SK-N-SH (cell line): ENCODE measurements around the gene KMT5B.

ENCODE experiments used
- CHD2 ChIP-seq: fragments of 150-350 bp; IDR thresholded peaks from 2 replicates; pipeline ENCODE4 v1.6.1; 2018; ENCODE audit warnings: low read length; ENCODE audit not compliant: partially characterized antibody
- ELF1 ChIP-seq: IDR thresholded peaks from 2 replicates; pipeline ENCODE4 v1.4.0; 2012
- EP300 ChIP-seq, 2 experiments: IDR thresholded peaks; 2 replicates each; pipeline versions ENCODE4 v1.4.0 to v1.6.1; 2012; ENCODE audit warnings: borderline replicate concordance in 1 of 2, low read depth in 1 of 2, low read length in 1 of 2
- FOXJ3 ChIP-seq: sonication (generic); formaldehyde crosslinking; IDR thresholded peaks from 2 replicates; pipeline ENCODE4 v1.5.1; 2020; ENCODE audit warnings: mild to moderate bottlenecking, missing genetic modification reagents
- GABPA ChIP-seq: IDR thresholded peaks from 2 replicates; pipeline ENCODE4 v1.4.0; 2012; ENCODE audit warnings: low read depth, mild to moderate bottlenecking
- JUND ChIP-seq: IDR thresholded peaks from 2 replicates; pipeline ENCODE4 v1.4.0; 2012
- POLR2AphosphoS5 ChIP-seq: IDR thresholded peaks from 2 replicates; pipeline ENCODE4 v1.6.1; 2012; ENCODE audit warnings: low read depth, low read length
- REST ChIP-seq: IDR thresholded peaks from 2 replicates; pipeline ENCODE4 v1.6.1; 2012; ENCODE audit warnings: mild to moderate bottlenecking, low read depth, low read length, moderate library complexity
- RFX5 ChIP-seq: IDR thresholded peaks from 2 replicates; pipeline ENCODE4 v1.6.1; 2012; ENCODE audit warnings: mild to moderate bottlenecking, improper control_type of control experiment, low read length
- SIN3A ChIP-seq: IDR thresholded peaks from 2 replicates; pipeline ENCODE4 v1.6.1; 2012; ENCODE audit warnings: low read depth, mild to moderate bottlenecking, low read length, moderate library complexity, borderline replicate concordance
- TAF1 ChIP-seq: IDR thresholded peaks from 2 replicates; pipeline ENCODE4 v1.6.1; 2012; ENCODE audit warnings: low read depth, mild to moderate bottlenecking, low read length, moderate library complexity, borderline replicate concordance
- TF ChIP-seq, protein P1 (sequence below): fragments of 200-600 bp; sonication (generic); IDR thresholded peaks from 2 replicates; pipeline ENCODE4 v1.6.1; 2017; ENCODE audit warnings: antibody characterized with exemption, mild to moderate bottlenecking, moderate library complexity
- TF ChIP-seq, protein P2 (sequence below): IDR thresholded peaks from 2 replicates; pipeline ENCODE4 v1.4.0; 2012; ENCODE audit warnings: low read depth

DNA sequence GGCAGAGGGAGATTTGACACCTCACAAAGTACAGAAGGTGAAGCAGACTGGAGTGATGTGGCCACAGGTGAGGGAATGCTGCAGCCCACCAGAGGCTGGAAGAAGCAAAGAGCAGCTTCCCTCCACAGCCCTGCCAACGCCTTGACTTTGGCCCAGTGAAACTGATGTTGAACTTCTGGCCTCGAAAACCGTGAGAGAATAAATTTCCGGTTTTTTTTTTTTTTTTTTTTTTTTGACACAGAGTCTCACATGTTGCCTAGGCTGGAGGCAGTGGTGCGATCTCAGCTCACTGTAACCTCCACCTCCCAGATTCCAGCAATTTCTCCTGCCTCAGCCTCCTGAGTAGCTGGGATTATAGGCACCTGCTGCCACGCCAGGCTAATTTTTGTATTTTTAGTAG lies 8.7 kb downstream of the KMT5B start:
- TF ChIP-seq GABPA, result no peak
- TF ChIP-seq, protein P1, sequence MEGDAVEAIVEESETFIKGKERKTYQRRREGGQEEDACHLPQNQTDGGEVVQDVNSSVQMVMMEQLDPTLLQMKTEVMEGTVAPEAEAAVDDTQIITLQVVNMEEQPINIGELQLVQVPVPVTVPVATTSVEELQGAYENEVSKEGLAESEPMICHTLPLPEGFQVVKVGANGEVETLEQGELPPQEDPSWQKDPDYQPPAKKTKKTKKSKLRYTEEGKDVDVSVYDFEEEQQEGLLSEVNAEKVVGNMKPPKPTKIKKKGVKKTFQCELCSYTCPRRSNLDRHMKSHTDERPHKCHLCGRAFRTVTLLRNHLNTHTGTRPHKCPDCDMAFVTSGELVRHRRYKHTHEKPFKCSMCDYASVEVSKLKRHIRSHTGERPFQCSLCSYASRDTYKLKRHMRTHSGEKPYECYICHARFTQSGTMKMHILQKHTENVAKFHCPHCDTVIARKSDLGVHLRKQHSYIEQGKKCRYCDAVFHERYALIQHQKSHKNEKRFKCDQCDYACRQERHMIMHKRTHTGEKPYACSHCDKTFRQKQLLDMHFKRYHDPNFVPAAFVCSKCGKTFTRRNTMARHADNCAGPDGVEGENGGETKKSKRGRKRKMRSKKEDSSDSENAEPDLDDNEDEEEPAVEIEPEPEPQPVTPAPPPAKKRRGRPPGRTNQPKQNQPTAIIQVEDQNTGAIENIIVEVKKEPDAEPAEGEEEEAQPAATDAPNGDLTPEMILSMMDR, result no peak
- TF ChIP-seq, protein P2, sequence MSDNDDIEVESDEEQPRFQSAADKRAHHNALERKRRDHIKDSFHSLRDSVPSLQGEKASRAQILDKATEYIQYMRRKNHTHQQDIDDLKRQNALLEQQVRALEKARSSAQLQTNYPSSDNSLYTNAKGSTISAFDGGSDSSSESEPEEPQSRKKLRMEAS, result no peak
- no peak for TF ChIP-seq ELF1
- no peak for TF ChIP-seq EP300 (IDR thresholded peaks at IDR 0.05; ENCODE audit: borderline replicate concordance in 1 of 2, low read depth in 1 of 2, low read length in 1 of 2)
- no peak for TF ChIP-seq RFX5
- TF ChIP-seq POLR2AphosphoS5, result no peak
- TF ChIP-seq TAF1, result no peak
- TF ChIP-seq SIN3A, result no peak
- TF ChIP-seq JUND, result no peak
- TF ChIP-seq CHD2, result no peak
- TF ChIP-seq FOXJ3, result no peak
- no peak for TF ChIP-seq REST
